HG03460 (cell line): ENCODE measurements around the gene SLC35D2.
"Not testable (repeated sequence)": the region's sequence is repeated elsewhere in the genome, so short reads cannot be mapped to it uniquely, and the experiment has no call there.

Experiments
- ATAC-seq: cut with Tn5 transposase; IDR thresholded peaks from one replicate; pipeline ENCODE4 v1.9.1; 2021; ENCODE audit not compliant: unreplicated experiment

SLC35D2 gene

DNA sequence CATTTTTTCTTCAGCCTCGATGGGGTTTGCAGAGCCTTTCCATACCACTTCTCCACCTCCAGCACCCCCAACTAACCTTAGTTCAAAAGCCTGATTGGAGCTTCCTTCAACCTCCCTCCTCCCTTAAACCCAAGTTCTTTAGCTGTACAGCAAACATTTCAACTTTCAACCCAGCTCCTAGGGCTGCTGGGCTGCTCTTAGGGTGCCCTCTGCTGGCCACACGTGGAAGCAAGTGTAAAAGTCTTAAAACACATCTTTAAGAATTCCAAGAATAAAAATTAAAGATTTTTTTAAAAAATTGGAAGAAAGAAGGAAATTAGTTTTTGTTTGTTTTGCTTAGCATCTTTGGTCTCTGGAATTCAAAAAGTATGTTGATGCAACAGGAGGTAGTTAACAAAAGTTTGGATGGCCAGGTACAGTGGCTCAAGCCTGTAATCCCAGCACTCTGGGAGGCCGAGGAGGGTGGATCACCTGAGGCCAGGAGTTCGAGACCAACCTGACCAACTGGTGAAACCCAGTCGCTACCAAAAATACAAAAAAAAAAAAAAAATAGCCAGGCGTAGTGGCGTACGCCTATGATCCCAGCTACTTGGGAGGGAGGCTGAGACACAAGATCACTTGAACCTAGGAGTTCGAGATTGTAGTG lies 66.1 kb downstream of the SLC35D2 start:
- ATAC-seq: no peak

DNA sequence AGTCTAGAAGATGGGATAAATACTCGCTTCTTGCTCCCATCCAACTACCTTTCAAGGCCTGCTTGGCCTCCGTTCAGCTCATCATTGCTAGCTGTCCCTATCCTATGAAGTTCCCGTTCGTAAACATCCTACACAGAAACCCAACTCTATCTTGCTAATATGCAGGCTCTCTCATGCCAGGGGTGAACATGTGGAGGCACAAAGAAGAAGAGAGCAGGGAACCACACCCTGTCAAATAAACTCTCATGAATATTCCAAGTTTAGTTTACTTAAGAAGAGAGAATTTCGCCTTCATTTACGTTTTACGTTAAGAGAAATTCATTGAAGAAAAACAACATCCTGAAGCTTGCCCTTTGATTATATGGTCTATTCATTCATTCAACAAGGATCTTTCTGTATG lies 73.7 kb downstream of the SLC35D2 start:
- ATAC-seq: no peak

DNA sequence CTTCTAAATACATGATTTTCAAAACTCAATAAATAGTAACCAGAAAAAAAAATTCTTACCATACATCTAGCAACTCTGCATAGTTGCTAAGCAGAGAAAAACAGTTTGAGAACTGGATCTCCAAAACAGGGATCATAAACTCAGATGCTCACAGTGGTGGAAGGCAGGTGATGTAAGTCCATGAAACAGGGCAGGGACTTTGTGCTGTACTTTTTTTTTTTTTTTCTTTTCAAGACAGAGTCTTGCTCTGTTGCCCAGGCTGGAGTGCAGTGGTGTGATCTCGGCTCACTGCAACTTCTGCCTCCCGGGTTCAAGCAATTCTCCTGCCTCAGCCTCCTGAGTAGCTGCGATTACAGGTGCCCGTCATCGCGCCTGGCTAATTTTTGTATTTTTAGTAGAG lies 76.6 kb downstream of the SLC35D2 start:
- ATAC-seq: not testable (repeated sequence)

DNA sequence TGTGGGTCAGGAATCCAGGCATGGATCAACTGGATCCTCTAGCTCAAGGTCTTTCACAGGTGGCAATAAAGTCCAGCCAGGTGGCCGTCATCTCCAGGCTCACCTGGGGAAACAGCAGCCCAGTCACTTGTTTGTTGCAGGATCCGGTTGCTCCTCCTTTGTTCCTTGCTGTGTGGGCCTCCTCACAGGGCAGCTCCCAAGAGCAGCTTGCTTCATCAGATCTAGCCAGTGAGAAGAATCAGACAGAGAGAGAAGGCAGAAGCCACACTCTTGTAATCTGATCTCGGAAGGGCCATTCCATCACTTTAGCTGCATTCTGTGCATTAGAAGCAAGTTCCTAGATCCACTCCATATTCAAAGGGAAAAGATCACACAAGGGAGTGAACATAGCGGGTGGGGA lies 78.3 kb downstream of the SLC35D2 start:
- no peak for ATAC-seq

DNA sequence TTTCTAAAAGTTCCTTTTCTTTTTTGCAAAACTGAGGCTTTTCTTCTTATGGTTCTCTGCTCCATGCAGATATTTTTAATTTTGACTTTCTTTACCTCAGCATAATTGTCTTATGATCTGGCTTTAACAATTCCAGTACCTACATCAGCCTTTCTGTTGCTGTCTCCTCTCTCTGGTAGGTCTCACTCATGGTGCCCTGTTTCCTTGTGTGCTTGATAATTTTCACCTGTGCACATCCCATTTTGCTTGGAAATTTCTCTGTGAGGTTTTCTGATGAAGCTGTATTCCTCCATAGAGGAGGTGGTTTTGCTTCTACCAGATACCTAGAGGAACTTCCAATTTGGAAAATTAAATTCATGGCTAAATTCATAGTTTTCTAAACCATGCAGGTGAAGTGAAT lies 79.3 kb downstream of the SLC35D2 start:
- no peak for ATAC-seq

DNA sequence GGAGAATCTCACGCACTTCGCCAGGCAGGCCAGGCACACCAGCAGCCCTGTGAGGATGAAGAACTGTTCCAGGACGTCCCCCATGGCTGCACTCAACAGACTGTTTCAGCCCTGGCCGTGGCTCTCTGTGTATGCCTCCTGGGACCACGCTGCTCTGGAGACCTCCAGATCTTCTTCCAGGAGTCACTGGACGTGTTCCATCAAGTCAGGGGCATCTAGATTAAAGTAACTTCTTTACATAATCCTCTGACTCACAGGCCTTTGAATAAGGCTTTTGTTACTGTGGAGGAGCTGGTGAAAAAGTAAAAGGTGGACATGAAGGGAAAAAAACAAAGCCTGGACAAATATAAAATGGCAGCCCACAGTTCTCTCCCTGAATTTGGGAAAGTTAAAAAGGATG lies 81.5 kb downstream of the SLC35D2 start, which contains the start of gene HSD17B3:
Gene HSD17B3 (minus strand): TSS at position 156 of the 400 bp plus-strand sequence. CDS start 72 bp downstream, at position 84.
- no peak for ATAC-seq

DNA sequence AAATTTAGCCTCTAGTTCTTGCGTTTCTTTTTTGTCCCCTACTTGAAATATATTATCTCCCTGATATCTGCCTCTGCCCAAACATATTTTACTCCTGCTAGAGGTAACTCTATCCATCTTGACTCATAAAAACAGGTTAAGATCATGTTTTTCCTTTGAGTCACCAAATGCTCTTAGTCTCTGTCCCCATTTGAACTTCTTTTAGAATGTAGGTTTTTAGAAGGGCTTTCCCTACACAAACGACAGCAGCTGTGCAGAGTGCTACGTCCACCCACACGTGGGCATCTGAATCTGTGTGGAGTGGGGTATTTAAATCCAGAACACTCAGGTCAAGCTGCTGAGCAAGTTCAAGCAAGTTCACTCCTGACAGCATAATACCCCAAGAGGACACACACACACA lies 83.7 kb downstream of the SLC35D2 start:
- no peak for ATAC-seq

DNA sequence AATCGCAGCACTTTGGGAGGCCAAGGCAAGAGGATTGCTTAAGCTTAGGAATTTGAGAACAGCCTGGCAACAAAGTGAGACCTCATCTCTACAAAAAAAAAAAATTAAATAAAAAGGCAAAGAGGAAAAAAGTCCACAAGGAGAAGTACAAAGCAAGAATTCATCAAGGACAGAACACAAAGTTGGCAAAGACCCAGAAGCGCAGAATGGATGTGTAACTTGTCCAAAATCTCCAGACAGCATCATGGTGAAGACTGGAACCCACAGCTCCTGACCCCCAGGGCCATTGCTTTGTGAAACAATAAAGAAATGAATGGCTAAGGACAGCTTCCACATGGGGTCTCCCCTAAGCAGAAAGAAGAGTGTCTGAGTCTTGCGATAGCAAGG lies 89.4 kb downstream of the SLC35D2 start:
- no peak for ATAC-seq

DNA sequence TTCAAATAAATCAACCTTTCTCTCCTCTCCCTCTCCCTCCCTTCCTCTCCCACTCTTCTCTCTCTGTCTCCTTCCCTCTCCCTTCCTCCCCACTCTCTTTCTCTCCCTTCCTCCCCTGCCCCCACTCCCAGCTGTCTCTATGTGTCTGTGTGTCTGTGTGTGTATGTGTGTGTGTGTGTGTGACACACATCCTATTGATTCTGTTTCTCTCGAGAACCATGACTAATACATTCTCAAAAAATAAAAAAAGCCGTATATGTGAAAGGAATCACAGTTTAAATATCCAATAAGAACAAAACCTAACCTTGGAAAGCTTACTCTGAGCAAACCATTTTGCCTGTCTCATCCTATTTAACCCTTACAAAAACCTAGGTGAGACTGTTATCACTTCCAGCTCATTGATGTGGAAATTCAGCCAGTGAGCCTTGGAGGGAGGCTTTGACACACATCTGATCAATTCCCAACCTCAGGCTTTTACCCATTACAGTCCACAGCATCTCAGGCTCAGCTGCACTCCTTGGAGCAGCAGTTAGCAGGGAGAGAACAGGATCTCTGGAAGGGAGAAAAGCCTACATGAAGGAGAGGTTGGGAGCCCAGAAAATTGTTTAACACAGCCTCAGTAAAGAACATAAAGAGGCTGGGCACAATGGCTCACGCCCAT lies 89.9 kb downstream of the SLC35D2 start:
- no peak for ATAC-seq

GRCh38 chr9:96289392-96289791 lies 94.1 kb downstream of the SLC35D2 start:
- ATAC-seq: no peak

DNA sequence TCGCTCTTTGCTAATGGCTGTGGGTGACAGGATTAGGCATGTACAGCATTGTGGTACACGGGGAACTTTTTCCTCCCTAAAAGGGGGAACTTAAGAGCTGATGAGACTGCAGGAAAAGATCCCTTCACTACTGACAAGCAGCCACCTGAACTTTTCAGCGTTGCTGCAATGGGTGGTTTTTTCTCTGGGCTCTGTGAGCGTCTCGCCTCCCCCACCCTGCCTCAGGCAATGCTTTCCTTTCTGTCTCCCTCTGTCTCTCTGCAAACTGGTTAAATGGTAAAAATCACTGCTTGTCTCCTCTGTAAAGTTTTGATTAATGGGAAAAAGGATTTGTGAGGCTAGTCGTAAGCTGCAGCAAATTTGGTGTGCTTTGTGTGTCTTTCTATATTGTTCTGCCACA lies 101.9 kb downstream of the SLC35D2 start:
- ATAC-seq: no peak

GRCh38 chr9:96279932-96280331 lies 103.6 kb downstream of the SLC35D2 start:
- ATAC-seq: no peak

DNA sequence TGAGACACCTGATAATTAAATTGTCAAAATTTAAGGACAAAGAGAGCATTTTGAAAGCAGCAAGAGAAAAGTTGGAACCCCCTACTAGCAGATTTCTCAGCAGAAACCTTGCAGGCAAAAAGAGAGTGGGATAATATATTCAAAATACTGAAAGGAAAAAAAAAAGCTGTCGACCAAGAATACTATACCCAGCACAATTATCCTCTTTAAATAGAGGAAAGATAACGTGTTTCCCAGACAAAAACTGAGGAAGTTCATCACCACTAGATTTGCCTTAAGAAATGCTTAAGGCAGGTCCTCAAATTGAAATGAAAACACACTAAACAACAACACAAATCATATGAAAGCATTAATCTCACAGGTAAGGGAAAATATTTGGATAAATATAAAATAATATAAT lies 108.6 kb downstream of the SLC35D2 start:
- no peak for ATAC-seq
